ENCODE results near the gene MYBBP1A.

DNA sequence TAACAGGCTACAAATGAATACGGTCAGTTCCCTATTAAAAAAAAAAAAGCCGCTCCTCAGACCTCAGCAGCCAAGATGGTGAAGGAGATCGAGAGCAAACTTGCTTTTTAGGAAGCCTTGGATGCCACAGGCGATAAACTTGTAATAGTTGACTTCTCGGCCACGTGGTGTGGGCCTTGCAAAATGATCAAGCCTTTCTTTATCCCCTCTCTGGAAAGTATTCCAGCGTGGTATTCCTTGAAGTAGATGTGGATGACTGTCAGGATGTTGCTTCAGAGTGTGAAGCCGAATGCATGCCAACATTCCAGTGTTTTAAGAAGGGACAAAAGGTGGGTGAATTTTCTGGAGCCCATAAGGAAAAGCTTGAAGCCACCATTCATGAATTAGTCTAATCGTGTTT is 16.9 kb upstream of the MYBBP1A start:
- TF ChIP-seq EZH2 (IDR thresholded peaks at IDR 0.05; ENCODE audit: borderline replicate concordance) (no peak), EZH2phosphoT487 (IDR thresholded peaks at IDR 0.05; ENCODE audit: low read depth, severe bottlenecking, unreplicated experiment) (no peak)

All from hepatocyte (in vitro differentiated cells).